ENCODE data around the gene LASP1. TPM values are rescaled to one million over a fixed set of nuclear protein-coding genes. Genes with fewer than 3 reads are reported as not detected.

Gene LASP1
- total RNA-seq, 1 donor from 2014 or later: 44.0 TPM

Small RNA genes within 50 kb of the gene (small RNA-seq; reads per million reads assigned to genes)
- gene MIR4727: not detected
- gene MIR6779: not detected
- gene SNORA21: not detected
- not detected for gene SNORA21B

Other genes with a start within 250 kb of the LASP1 start
- gene EPOP, start 195.1 kb upstream of the LASP1 start, total RNA-seq: 0.82 TPM
- 16.3 TPM for gene MLLT6, start 164.8 kb upstream of the LASP1 start, total RNA-seq
- gene CISD3, start 139.7 kb upstream of the LASP1 start, total RNA-seq: 0.82 TPM
- gene PCGF2, start 121.7 kb upstream of the LASP1 start, total RNA-seq: 8.2 TPM
- gene PSMB3, start 117.3 kb upstream of the LASP1 start, total RNA-seq: 196 TPM
- gene PIP4K2B, start 70.5 kb upstream of the LASP1 start, total RNA-seq: 172 TPM
- 9.4 TPM for gene CWC25, start 44.7 kb upstream of the LASP1 start, total RNA-seq
- gene RPL23, start 16.3 kb upstream of the LASP1 start, total RNA-seq: 1,517 TPM
- gene FBXO47, start 97.3 kb downstream of the LASP1 start, total RNA-seq: not detected